22Rv1 (cell line): Measurements from ENCODE around the gene COL8A1.

ENCODE experiments used
- CTCF ChIP-seq: fragments of 450-650 bp; IDR thresholded peaks from 2 replicates; pipeline ENCODE4 v1.5.1; 2017; ENCODE audit warnings: mild to moderate bottlenecking
- ZFX ChIP-seq: fragments of 450-650 bp; IDR thresholded peaks from 2 replicates; pipeline ENCODE4 v1.6.1; 2017; ENCODE audit warnings: antibody characterized with exemption, borderline replicate concordance

- no peak for TF ChIP-seq CTCF
- no peak for TF ChIP-seq ZFX
Observed at GRCh38 chr3:99627062-99627826, 11.2 kb upstream of the COL8A1 start.
